ENCODE data around the gene DRAP1. TPM values are rescaled to one million over a fixed set of nuclear protein-coding genes. Genes with fewer than 3 reads are reported as not detected.
A peak's percentile ranks its signal among the peaks of the same experiment; 100 is the strongest.

The DRAP1 gene
- total and polyA plus RNA-seq, 9 of the 15 experiments (the other 6 are each of a cell fraction or from before 2014, with no cell fraction given) = 9.6 to 200 (median 92.9) TPM

GRCh38 chr11:65900125-65900898 lies 18.9 kb upstream of the DRAP1 start, which contains the start of gene FOSL1 (continued):
- TF ChIP-seq, protein P1, sequence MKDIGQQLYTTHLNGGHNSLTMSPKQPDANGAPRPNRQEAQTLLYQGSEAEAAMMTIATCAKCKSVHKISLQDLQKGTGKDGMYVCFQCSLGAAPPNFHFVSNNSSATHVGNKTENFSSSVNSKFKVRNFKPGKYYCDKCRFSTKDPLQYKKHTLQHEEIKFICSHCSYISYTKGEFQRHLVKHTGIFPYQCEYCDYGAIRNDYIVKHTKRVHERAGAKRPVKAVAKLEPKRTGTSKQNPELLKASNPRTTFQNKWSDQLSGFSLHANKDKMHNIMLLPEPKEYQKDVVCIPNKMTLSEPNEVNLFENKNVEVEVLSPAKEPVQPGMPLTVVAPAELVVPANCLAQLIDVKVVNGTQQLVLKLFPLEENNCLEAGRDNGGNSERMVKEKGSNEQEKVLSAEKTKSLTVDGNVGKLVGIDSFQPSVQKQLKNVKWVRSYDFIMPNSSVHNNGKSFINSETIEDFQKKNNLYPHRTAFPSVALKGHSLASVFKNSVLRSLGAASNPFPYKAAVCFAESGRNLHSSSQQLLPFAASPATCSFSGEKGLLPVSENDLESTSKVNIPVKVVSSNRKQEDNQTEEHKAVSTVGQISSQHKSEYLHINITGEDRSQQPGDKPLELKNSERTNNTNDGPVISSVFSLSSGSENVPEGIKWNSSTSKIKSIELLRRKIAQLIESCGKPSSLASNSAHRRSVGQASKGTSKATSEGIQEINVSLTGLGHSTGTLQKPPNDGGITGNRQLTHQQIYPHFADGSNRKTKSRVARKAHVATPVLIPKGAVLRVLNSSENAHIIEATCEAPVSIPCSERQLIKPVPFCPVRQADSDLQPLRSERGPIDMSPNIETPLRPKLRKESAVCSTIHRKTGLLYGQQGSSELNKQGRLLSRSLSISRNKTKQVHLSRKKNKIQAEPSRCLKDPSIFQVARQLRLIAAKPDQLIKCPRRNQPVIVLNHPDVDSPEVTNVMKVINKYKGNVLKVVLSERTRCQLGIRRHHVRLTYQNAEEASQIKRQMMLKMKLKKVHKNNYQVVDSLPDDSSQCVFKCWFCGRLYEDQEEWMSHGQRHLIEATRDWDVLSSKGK (CRISPR knock-in tag; IDR thresholded peaks at IDR 0.05) = no peak
- TF ChIP-seq KAT2B (IDR thresholded peaks at IDR 0.05; ENCODE audit: low read depth, low read length) (no peak), MXI1 (IDR thresholded peaks at IDR 0.05; ENCODE audit: low read depth, low read length) (no peak; the same call in 1 of the 2 replicates), MCM2 (IDR thresholded peaks at IDR 0.05; ENCODE audit: low read depth) (no peak), ZNF780A (CRISPR knock-in tag; IDR thresholded peaks at IDR 0.05) (no peak), ZNF75A (CRISPR knock-in tag; IDR thresholded peaks at IDR 0.05) (no peak), DPF2 (IDR thresholded peaks at IDR 0.05) (no peak), PHF20 (IDR thresholded peaks at IDR 0.05; ENCODE audit: partially characterized antibody) (no peak), CREB1 (IDR thresholded peaks at IDR 0.05) (peak; percentile 86), CREB1 (CRISPR knock-in tag; IDR thresholded peaks at IDR 0.05) (peak; percentile 86), CBX8 (IDR thresholded peaks at IDR 0.05; ENCODE audit: borderline replicate concordance, extremely low read depth, low read depth, low read length, poor library complexity, severe bottlenecking) (no peak)
- TF ChIP-seq, protein P2, sequence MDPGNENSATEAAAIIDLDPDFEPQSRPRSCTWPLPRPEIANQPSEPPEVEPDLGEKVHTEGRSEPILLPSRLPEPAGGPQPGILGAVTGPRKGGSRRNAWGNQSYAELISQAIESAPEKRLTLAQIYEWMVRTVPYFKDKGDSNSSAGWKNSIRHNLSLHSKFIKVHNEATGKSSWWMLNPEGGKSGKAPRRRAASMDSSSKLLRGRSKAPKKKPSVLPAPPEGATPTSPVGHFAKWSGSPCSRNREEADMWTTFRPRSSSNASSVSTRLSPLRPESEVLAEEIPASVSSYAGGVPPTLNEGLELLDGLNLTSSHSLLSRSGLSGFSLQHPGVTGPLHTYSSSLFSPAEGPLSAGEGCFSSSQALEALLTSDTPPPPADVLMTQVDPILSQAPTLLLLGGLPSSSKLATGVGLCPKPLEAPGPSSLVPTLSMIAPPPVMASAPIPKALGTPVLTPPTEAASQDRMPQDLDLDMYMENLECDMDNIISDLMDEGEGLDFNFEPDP (CRISPR knock-in tag; IDR thresholded peaks at IDR 0.05) = no peak
- TF ChIP-seq, protein P3, sequence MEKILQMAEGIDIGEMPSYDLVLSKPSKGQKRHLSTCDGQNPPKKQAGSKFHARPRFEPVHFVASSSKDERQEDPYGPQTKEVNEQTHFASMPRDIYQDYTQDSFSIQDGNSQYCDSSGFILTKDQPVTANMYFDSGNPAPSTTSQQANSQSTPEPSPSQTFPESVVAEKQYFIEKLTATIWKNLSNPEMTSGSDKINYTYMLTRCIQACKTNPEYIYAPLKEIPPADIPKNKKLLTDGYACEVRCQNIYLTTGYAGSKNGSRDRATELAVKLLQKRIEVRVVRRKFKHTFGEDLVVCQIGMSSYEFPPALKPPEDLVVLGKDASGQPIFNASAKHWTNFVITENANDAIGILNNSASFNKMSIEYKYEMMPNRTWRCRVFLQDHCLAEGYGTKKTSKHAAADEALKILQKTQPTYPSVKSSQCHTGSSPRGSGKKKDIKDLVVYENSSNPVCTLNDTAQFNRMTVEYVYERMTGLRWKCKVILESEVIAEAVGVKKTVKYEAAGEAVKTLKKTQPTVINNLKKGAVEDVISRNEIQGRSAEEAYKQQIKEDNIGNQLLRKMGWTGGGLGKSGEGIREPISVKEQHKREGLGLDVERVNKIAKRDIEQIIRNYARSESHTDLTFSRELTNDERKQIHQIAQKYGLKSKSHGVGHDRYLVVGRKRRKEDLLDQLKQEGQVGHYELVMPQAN (IDR thresholded peaks at IDR 0.05; ENCODE audit: borderline replicate concordance) = peak; percentile 62; the same call in 1 of the 2 replicates
